GM10266 (cell line): ENCODE results near the gene TBCCD1.
"Not testable (repeated sequence)": the region's sequence is repeated elsewhere in the genome, so short reads cannot be mapped to it uniquely, and the experiment has no call there.

Source experiments
- DNase-seq: peaks from one replicate; pipeline ENCODE4 v3.0.0; 2012; ENCODE audit errors: extremely low spot score
- TF ChIP-seq, protein P1 (sequence below): IDR thresholded peaks from 2 replicates; pipeline ENCODE4 v1.5.1; 2012; ENCODE audit warnings: mild to moderate bottlenecking, low read depth; ENCODE audit not compliant: control insufficient read depth, insufficient read depth; ENCODE audit errors: missing control alignments

TBCCD1 gene

DNA sequence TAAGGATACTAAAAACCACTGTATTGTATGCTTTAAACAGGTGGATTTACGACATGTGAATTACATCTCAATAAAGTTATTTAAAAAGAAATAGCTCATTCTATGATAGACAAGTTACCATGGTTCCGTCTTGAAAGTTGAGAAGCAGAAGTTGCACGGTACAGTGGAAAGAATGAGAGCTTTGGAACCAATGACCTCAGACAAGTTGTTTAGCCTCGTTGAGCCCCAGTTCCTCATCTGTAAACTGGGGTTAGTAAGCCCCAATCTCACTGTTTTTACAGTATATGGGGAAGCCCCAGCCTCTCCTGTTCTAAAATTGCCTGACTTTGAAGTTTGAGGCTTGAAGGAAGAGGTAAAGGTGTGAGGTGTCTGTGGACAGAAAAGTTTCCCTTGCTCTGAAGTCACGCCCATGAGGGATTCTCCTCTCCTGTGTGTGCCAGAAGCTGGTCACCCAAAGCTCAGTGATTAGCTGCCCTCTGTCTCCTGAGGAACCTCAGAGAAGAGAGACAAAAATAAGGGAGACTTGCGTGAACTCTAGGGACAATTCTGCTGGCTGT lies 32.9 kb downstream of the TBCCD1 start:
- DNase-seq = peak; percentile 83
- TF ChIP-seq, protein P1, sequence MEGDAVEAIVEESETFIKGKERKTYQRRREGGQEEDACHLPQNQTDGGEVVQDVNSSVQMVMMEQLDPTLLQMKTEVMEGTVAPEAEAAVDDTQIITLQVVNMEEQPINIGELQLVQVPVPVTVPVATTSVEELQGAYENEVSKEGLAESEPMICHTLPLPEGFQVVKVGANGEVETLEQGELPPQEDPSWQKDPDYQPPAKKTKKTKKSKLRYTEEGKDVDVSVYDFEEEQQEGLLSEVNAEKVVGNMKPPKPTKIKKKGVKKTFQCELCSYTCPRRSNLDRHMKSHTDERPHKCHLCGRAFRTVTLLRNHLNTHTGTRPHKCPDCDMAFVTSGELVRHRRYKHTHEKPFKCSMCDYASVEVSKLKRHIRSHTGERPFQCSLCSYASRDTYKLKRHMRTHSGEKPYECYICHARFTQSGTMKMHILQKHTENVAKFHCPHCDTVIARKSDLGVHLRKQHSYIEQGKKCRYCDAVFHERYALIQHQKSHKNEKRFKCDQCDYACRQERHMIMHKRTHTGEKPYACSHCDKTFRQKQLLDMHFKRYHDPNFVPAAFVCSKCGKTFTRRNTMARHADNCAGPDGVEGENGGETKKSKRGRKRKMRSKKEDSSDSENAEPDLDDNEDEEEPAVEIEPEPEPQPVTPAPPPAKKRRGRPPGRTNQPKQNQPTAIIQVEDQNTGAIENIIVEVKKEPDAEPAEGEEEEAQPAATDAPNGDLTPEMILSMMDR = peak; percentile 14

DNA sequence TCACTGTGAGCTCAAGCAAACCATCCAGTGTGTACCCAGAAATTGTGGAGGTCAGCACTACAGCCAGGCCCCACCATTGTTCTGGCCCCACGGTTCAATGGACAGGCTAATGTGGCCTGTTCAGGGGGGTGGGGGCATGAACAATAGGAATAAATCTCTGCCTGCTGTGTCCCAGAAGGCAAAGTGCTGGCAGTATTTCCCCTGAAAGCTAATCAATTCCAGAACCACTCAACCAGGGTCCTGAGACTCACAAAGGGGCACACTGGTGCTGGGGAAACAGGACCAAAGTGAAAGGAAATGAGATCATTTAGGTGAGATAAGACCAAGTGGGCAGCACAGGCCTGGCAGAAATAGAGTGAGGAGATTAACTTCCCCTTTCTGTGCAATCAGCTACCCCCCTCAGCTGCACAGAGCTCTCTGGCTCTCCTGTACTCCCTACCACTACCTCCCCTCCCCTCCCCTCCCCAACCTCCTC lies 34.5 kb downstream of the TBCCD1 start:
- TF ChIP-seq, protein P1 = no peak
- DNase-seq = no peak

DNA sequence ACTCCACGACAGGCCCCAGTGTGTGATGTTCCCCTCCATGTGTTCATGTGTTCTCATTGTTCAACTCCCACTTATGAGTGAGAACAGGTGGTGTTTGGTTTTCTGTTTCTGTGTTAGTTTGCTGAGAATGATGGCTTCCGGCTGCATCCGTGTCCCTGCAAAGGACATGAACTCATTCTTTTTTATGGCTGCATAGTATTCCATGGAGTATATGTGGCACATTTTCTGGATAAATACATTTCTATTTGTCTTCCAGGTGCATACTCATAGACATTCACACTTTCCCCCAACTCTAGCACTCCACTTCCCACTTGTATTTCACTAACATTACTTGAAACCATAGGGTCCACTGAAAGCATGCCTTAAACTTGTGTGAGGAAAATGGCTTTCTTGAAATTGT lies 35.4 kb downstream of the TBCCD1 start:
- not testable (repeated sequence) for DNase-seq

DNA sequence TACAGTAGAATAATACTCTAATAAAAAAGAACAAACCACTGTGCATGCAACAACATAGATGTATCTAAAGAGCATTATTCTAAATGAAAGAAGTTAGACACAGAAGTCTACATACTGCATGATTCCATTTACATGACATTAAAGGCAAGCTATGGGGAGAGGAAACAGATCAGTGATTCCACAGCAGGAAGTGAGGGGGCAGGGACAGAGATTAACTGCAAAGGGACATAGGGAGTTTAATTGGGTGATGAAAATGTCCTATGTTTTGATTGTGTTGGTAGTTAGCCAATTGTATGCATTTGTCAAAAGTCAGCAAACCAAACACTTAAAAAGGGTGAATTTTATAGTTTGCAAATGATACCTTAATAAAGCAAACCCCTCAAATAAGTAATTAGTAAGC lies 36.7 kb downstream of the TBCCD1 start:
- DNase-seq = no peak
- TF ChIP-seq, protein P1 = no peak

DNA sequence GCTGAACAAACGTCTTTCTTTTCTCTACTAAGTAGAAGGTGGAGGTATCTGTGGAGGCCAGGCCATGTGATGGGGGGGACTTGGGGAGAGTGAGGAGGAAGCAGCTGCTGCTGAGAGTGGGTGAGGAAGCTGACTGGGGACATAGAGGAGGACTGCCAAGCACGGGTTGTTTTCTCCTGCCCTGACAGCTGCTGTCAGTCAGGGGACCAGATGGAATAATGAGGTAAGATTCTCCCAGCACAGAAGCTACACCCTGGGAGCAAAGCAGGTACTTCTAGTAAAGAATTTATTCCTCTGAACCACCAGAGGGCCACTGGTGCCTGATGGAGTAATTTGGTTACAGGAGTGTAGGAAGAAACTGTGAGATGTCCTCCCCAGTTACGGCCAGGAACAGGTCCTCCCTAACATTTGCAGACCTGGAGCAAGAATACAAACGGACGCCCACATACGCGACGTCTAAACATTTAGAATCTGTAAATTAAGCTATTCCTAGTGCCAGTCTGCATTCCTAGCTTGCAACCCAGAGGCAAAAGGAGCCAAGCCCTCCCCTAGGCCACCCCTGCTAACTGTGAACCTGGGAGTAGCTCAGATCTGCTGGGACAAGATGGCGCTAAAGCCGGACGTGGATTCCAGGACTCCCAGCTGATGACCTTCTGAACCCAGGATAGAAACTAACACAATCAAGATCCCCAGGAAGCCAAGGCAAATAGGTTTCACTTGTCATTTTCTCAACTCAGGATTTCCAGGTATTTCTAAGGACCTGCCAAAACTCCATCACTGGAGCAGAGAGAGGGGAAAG lies 37.7 kb downstream of the TBCCD1 start:
- no peak for DNase-seq
- TF ChIP-seq, protein P1 = peak; percentile 33

DNA sequence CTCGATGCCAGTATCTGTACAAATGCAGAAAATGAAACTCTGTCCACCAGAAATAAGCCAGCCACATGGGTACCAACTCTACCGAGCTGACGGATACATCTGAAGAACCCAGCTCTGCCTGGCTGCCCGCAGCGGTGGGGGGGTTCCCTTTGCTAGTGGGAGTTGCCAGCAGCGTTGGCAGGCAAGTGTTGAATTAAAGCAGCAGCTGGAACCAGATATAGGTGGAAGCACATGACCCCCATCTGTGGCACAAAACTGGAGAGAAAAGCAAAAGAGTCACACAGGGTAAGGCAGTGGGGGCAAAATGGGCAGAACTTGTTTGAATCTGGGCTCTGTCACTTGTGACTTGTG lies 40.9 kb downstream of the TBCCD1 start:
- TF ChIP-seq, protein P1 = no peak
- no peak for DNase-seq

DNA sequence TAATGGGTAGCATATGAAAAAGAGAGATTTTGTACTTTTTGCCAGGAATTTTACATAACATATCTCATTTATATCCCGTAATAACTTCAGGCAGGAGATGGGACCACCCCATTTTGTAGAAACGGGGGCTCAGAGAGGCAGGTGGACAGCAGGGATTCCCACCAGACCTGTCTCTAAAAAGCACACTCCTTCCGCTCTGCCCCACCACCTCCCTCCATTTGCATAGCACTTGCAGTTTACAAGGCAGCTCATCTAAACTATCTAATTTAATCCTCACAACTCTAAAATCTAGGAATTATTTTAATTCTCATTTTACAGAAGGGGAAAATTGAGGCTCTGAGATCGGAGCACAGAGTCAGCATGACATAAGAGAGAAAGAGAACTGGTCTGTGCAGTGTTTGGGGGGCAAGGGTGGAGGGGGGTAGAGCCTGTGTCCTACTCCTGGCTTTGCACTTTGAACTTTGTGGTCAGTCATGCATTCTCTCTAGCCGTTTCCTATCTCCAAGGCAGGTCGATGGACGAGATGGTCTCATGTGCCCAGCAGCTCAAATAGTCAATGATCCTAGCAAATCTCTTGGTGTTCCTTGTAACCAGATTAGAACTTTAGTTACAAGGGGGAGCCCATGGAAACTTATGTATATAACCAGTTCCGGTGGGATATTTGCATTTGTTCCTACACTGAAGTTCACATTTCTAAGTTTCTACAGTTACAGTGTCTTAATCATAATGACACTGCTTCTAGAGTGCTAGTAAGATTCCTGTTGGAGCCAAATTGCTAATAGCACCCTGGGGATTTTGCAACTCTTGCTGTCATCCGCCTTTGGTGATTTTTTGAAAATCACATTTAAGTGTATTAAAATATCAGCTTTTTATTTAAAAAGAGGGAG lies 41.5 kb downstream of the TBCCD1 start:
- TF ChIP-seq, protein P1 = no peak
- no peak for DNase-seq
